Activated naive CD4-positive, alpha-beta T cell treated with anti-CD3 and anti-CD28 coated beads for 36 hours (primary cell): ENCODE results near the gene NCAPD3. TPM values are rescaled to one million over a fixed set of nuclear protein-coding genes. Genes with fewer than 3 reads are reported as not detected.
A peak's percentile ranks its signal among the peaks of the same experiment; 100 is the strongest.

Experiments
- CTCF ChIA-PET: fragments of 350-600 bp; sonication (Branson Sonifier 250); formaldehyde crosslinking; loops from one replicate; lab custom pipeline; 2021; ENCODE audit warnings: antibody characterized with exemption; lab: Charles Lee
- DNase-seq: peaks from one replicate; pipeline ENCODE4 v3.0.0-alpha.2; 2020
- H3K27ac Mint-ChIP-seq: one replicate; pipeline ENCODE4 v1.8.0; 2021; ENCODE audit warnings: mild to moderate bottlenecking, mixed read lengths
- H3K27me3 Mint-ChIP-seq: one replicate; pipeline ENCODE4 v1.8.0; 2021; ENCODE audit warnings: low read depth, mixed read lengths
- H3K36me3 Mint-ChIP-seq: one replicate; pipeline ENCODE4 v1.8.0; 2021; ENCODE audit warnings: low read depth, mixed read lengths
- H3K4me1 Mint-ChIP-seq: one replicate; pipeline ENCODE4 v1.8.0; 2021; ENCODE audit warnings: low read depth, mixed read lengths
- H3K4me3 Mint-ChIP-seq: one replicate; pipeline ENCODE4 v1.8.0; 2021; ENCODE audit warnings: mild to moderate bottlenecking, moderate library complexity, mixed read lengths
- H3K9me3 Mint-ChIP-seq: one replicate; pipeline ENCODE4 v1.8.0; 2021; ENCODE audit warnings: mixed read lengths
- intact Hi-C: fragments of 100-400 bp; cut with micrococcal nuclease; formaldehyde crosslinking; loops from one replicate; pipeline ENCODE4 v1.15.1; 2023
- total RNA-seq, 2 experiments: library from RNA; stranded (reverse); gene quantifications; one replicate each; pipeline ENCODE4 v1.2.3, GENCODE V29; 2021

NCAPD3 gene
- total RNA-seq, 2 experiments from 2014 or later = 126 TPM

- H3K27me3 Mint-ChIP-seq = no peaks in the 10 kb centered on the region
- intact Hi-C loops = no loop called here
- H3K4me1 Mint-ChIP-seq = peaks cover 3% of the 10 kb centered on the region
- no peak overlapping the region for H3K4me3 Mint-ChIP-seq
- peaks cover 33% of the 10 kb centered on the region for H3K36me3 Mint-ChIP-seq
- CTCF ChIA-PET = interaction anchor here (0.7 to 2.1 kb wide), 3 partner anchors 13 to 104 kb away, joined by 3 to 4 read pairs (median 4); no protein-coding TSS in a partner anchor
- no peaks in the 10 kb centered on the region for H3K9me3 Mint-ChIP-seq
- H3K27ac Mint-ChIP-seq = no peak overlapping the region
- no peak for DNase-seq
Measured at GRCh38 chr11:134153147-134153905, 70.4 kb downstream of the NCAPD3 start.

- H3K36me3 Mint-ChIP-seq = peaks cover 30% of the 10 kb centered on the region
- H3K4me1 Mint-ChIP-seq = peaks cover 3% of the 10 kb centered on the region
- CTCF ChIA-PET = interaction anchor here (0.9 to 2.1 kb wide), 2 partner anchors 13 to 103 kb away, joined by 3 to 4 read pairs; no protein-coding TSS in a partner anchor
Measured at GRCh38 chr11:134152696-134153095, 71.1 kb downstream of the NCAPD3 start.

GRCh38 chr11:134151083-134151747 lies 72.6 kb downstream of the NCAPD3 start:
- DNase-seq = no peak
- intact Hi-C loops = no loop called here
- Mint-ChIP-seq H3K27me3 (no peaks in the 10 kb centered on the region), H3K36me3 (peaks cover 19% of the 10 kb centered on the region), H3K4me1 (peaks cover 3% of the 10 kb centered on the region), H3K9me3 (no peaks in the 10 kb centered on the region), H3K4me3 (no peak overlapping the region), H3K27ac (peak overlapping the region; percentile 41)
- CTCF ChIA-PET = interaction anchor here (0.8 to 2.1 kb wide), 2 partner anchors 11 to 165 kb away, joined by 4 to 5 read pairs; no protein-coding TSS in a partner anchor

More at GRCh38 chr11:134152696-134153095, 71.1 kb downstream of the NCAPD3 start:
- Mint-ChIP-seq H3K4me3 (no peak overlapping the region), H3K27ac (no peak overlapping the region), H3K27me3 (no peaks in the 10 kb centered on the region), H3K9me3 (no peaks in the 10 kb centered on the region)
- intact Hi-C loops = no loop called here
- DNase-seq = no peak

- H3K27me3 Mint-ChIP-seq = no peaks in the 10 kb centered on the region
- H3K9me3 Mint-ChIP-seq = no peaks in the 10 kb centered on the region
- no peak overlapping the region for H3K27ac Mint-ChIP-seq
- peak; percentile 40 for DNase-seq
- peaks cover 18% of the 10 kb centered on the region for H3K36me3 Mint-ChIP-seq
- CTCF ChIA-PET = interaction anchor here (0.9 to 1.1 kb wide), 2 partner anchors 100 to 104 kb away, joined by 3 read pairs; no protein-coding TSS in a partner anchor
- intact Hi-C loops = no loop called here
- H3K4me1 Mint-ChIP-seq = peaks cover 3% of the 10 kb centered on the region
- no peak overlapping the region for H3K4me3 Mint-ChIP-seq
Measured at GRCh38 chr11:134150195-134150903, 73.4 kb downstream of the NCAPD3 start.

GRCh38 chr11:134149371-134149770 lies 74.4 kb downstream of the NCAPD3 start:
- DNase-seq = no peak
- Mint-ChIP-seq H3K27me3 (no peaks in the 10 kb centered on the region), H3K36me3 (peaks cover 15% of the 10 kb centered on the region), H3K27ac (no peak overlapping the region), H3K9me3 (no peaks in the 10 kb centered on the region), H3K4me1 (peaks cover 3% of the 10 kb centered on the region), H3K4me3 (no peak overlapping the region)
- intact Hi-C loops = no loop called here
- CTCF ChIA-PET = interaction anchor here (1.0 to 1.1 kb wide), 2 partner anchors 99 to 103 kb away, joined by 3 read pairs; no protein-coding TSS in a partner anchor

GRCh38 chr11:134146598-134146997 lies 77.2 kb downstream of the NCAPD3 start:
- CTCF ChIA-PET = no interaction called here
- intact Hi-C loops = no loop called here
- no peak overlapping the region for H3K4me3 Mint-ChIP-seq
- DNase-seq = no peak
- H3K27ac Mint-ChIP-seq = no peak overlapping the region
- H3K9me3 Mint-ChIP-seq = no peaks in the 10 kb centered on the region
- H3K4me1 Mint-ChIP-seq = peaks cover 3% of the 10 kb centered on the region
- H3K36me3 Mint-ChIP-seq = peaks cover 6% of the 10 kb centered on the region
- no peaks in the 10 kb centered on the region for H3K27me3 Mint-ChIP-seq

GRCh38 chr11:134145715-134146114 lies 78.1 kb downstream of the NCAPD3 start:
- Mint-ChIP-seq H3K36me3 (peaks cover 4% of the 10 kb centered on the region), H3K27me3 (no peaks in the 10 kb centered on the region), H3K4me3 (no peak overlapping the region), H3K27ac (no peak overlapping the region), H3K4me1 (peaks cover 2% of the 10 kb centered on the region), H3K9me3 (no peaks in the 10 kb centered on the region)
- CTCF ChIA-PET = no interaction called here
- intact Hi-C loops = no loop called here
- DNase-seq = no peak

GRCh38 chr11:134144744-134145143 lies 79.0 kb downstream of the NCAPD3 start:
- Mint-ChIP-seq H3K9me3 (no peaks in the 10 kb centered on the region), H3K4me1 (peaks cover under 1% of the 10 kb centered on the region), H3K27ac (no peak overlapping the region), H3K36me3 (peaks cover 3% of the 10 kb centered on the region), H3K4me3 (no peak overlapping the region), H3K27me3 (no peaks in the 10 kb centered on the region)
- no peak for DNase-seq
- CTCF ChIA-PET = interaction anchor here (0.6 kb wide), 1 partner anchor 135 kb away, joined by 3 read pairs; no protein-coding TSS in a partner anchor
- intact Hi-C loops = no loop called here

GRCh38 chr11:134143801-134144200 lies 80.0 kb downstream of the NCAPD3 start:
- no peaks in the 10 kb centered on the region for H3K9me3 Mint-ChIP-seq
- CTCF ChIA-PET = interaction anchor here (0.6 kb wide), 1 partner anchor 725 kb away, joined by 4 read pairs; no protein-coding TSS in a partner anchor

GRCh38 chr11:134142536-134142935 lies 81.2 kb downstream of the NCAPD3 start:
- Mint-ChIP-seq H3K9me3 (no peaks in the 10 kb centered on the region), H3K36me3 (no peaks in the 10 kb centered on the region), H3K4me3 (no peak overlapping the region), H3K27ac (no peak overlapping the region), H3K4me1 (peaks cover 6% of the 10 kb centered on the region), H3K27me3 (no peaks in the 10 kb centered on the region)
- intact Hi-C loops = no loop called here
- CTCF ChIA-PET = no interaction called here
- DNase-seq = no peak

More at GRCh38 chr11:134143801-134144200, 80.0 kb downstream of the NCAPD3 start:
- intact Hi-C loops = no loop called here
- H3K27ac Mint-ChIP-seq = peak overlapping the region; percentile 32
- peaks cover 3% of the 10 kb centered on the region for H3K36me3 Mint-ChIP-seq
- DNase-seq = no peak
- no peak overlapping the region for H3K4me3 Mint-ChIP-seq
- H3K27me3 Mint-ChIP-seq = no peaks in the 10 kb centered on the region
- H3K4me1 Mint-ChIP-seq = peaks cover 6% of the 10 kb centered on the region

- peaks cover 6% of the 10 kb centered on the region for H3K4me1 Mint-ChIP-seq
- no peak overlapping the region for H3K27ac Mint-ChIP-seq
- no peak overlapping the region for H3K4me3 Mint-ChIP-seq
- H3K27me3 Mint-ChIP-seq = no peaks in the 10 kb centered on the region
- no peak for DNase-seq
- CTCF ChIA-PET = interaction anchor here (0.6 to 3.2 kb wide), 9 partner anchors 19 to 216 kb away, joined by 3 to 30 read pairs (median 3); no protein-coding TSS in a partner anchor
- no peaks in the 10 kb centered on the region for H3K9me3 Mint-ChIP-seq
- no peaks in the 10 kb centered on the region for H3K36me3 Mint-ChIP-seq
- intact Hi-C loops = no loop called here
Measured at GRCh38 chr11:134140961-134141490, 82.7 kb downstream of the NCAPD3 start.
